Activated T-cell treated with anti-CD3 and anti-CD28 coated beads for 4 hours (primary cell): ENCODE results near the gene CLASP1.
"Not testable (repeated sequence)": the region's sequence is repeated elsewhere in the genome, so short reads cannot be mapped to it uniquely, and the experiment has no call there.

Experiments used
- DNase-seq: peaks from one replicate; pipeline ENCODE4 v3.0.0-alpha.2; 2020

CLASP1 gene

DNA sequence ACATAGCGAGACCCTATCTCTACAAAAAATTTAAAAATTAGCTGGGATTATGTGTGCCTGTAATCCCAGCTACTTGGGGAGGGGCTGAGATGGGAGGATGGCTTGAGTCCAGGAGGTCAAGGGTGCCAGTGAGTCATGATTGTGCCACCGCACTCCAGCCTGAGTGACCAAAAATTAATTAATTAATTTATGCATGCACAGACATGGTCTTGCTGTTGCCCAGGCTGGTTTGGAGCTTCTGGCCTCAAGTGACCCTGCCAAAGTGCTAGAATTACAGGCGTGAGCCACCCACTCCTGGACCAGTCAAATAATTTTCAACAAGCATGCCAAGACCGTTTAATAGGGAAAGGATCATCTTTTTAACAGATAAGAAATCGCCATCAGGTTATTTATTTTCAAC, 306.5 kb downstream of the CLASP1 start:
- no peak for DNase-seq

DNA sequence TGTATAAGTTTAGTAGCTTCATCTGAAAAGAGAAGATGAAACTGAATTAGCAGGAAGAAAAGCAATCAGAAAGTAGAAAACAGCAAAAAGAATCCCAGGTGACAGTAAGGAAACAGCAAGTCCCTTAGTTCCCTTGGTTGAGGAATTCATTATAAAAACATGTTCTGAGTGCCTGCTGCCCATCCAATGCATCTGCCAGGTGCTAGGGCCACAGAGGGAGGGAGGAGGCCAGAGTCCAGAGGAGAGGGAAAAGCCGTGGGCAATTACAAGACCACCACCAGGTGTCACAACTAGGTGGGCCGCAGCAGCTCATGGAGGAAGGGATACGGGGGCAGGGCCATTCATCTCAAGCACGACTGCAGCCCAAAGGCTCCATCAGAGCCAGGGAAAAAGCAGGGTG, 308.3 kb downstream of the CLASP1 start:
- DNase-seq: no peak

DNA sequence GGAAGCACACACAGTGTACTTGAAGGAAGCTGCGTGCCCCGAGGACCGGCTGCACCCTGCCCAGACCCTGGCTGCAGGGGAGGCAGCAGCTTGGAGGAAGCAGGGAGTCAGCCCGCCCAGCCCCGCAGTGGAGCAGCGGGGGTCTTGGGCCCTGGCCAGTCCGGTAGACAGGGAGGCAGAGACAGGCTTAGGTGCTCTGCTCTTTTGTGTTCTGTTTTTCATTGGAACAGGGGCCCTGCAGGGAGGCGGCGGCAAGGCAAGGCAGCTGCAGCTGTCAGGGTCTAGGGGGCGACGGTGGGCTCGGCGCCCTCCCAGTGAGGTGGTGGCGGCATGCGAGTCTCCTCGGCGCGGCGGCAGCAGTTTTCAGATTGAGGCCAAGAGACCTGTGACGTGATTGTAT, 311.0 kb downstream of the CLASP1 start:
- DNase-seq: no peak

DNA sequence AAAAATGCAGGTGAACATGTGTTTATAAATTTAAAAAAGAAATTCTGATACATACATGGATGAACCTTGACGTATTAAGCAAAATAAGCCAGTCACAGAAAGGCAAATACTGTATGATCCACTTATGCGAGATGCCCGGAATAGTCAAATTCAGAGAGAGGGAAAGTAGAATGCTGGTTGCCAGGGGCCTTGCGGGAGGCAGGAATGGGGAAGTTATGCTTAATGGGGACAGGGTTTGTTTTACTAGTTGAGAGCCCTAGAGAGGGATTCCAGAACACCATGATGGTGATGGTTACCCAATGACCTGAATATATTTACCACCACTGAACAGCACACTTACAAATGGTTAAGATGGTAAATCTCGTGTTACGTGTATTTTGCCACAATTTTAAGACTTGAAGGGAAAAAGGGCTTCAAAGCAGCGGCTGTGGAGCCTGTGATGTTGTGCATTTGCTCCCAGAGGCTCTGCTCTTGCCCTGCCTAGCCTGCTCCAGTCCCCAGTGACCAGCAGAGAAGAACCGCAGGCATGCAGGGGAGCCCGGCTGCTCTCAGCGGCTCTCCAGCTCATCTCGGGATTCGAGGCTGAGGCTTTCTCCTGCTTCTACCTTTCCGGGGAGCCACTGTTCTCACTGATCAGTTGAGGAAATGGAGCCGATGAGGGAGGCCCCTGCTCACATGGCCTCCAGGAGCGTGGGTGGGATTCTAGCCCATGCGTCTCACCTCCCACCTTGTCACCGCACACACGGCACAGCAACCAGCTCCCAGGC, 312.6 kb downstream of the CLASP1 start:
- DNase-seq: no peak

DNA sequence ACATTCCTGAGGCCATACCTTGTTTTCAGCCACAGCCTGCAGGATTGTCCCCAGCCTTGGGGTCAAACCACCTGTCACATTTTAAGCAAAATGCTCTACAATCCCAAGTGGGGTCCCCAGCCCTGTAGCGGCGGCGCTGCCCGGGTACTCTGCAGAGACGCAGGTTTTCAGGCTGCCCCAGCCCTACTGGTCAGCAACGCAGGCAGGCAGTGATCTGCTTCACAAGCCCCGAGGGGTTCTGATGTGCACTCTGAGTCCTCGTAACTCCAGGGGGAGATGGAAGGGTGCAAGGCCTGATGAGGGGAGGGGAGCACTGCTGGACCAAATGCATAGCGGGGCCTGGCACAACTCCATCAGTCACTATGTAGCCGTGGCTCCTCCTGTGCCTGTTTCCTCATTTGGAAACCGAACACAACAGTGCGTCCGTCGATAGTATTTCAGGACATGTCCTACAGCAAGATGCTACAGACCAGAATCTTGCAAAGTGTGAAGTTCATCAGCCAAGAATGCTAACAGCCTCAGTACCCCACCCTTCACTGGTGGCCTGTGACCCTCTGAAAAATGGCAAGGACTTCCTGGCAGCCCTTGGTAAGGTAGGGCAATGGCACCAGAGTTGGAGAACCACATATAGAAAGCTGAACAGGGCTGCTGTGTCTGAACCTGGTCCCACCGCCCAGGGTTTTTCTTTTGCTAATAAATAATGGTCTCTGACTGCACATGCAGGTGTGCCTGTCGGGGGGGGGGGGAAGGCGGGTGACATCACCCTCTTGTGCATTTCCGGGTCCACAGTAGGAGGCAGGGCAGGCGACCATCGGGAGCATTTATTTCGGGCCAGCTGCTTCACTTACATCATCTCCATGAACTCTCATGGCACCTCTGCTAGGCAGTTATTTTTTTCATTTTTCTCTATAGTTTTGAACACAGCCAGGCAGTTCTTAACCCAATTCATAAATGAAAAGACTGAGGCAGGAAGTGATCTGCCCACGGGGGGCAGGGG, 313.7 kb downstream of the CLASP1 start:
- DNase-seq: no peak

DNA sequence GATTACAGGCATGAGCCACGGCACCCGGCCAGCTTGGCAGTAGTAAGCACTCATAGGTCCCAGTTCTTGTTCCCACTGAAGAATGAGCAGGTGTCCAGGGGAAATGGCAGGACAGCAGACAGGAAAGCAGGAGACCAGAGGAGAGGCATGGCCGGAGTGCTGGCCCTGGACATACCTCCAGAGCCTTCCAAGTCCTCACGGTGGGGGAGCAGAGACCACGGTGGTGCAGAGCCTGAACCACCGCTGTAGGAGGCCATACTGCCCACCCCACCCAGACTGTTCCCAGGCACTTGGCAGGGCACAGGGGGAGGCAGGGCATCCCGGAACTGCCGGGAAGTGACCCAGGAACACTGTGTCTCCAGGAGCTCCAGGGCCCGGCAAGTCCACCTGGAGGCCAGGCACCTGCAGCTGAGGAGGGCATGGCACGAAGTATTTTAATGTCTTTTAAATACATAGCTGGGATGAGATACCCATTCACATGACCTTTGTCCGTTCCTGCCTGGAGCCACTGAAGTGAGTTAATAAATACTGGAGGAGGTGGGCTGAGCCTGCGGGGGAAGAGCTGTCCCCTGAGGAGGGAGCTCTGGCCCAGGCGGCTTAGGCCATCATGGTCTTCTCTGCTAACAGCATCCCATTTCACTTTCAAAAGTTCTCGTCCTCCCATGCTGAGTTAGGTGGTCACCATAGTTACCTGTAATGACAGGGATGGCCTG, 314.5 kb downstream of the CLASP1 start:
- DNase-seq: no peak

DNA sequence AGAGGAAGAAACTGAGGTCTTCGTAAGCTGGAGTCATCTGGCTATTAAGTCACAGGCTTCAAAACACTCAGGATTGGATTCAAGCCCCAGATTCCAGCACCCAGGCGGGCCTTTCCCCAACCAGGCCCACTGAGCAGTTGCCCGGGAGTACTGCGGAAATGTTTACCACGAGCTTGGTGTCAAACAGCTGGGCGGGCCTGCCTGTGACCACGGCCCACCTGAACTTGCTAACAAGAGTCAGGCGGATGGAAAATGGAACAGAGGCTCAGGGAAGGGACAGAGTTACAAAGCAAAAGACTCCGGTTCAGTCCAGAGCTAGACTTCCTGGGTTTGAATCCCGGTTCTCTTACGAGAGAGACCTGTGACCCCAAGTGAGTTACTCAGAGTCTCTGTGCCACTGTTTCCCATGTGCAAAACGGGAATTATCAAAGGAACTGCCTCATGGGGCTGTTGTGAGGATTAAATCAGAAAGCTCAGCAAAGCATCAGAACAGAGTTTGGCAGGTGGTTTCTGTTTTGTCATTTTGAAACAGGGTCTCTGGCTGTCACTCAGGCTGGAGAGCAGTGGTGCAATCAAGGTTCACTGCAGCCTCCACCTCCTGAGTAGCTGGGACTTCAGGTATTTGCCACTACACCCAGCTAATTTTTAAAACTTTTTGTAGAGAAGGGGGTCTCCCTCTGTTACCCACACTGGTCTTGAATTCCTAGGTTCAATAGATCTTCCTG, 315.3 kb downstream of the CLASP1 start:
- DNase-seq: no peak

DNA sequence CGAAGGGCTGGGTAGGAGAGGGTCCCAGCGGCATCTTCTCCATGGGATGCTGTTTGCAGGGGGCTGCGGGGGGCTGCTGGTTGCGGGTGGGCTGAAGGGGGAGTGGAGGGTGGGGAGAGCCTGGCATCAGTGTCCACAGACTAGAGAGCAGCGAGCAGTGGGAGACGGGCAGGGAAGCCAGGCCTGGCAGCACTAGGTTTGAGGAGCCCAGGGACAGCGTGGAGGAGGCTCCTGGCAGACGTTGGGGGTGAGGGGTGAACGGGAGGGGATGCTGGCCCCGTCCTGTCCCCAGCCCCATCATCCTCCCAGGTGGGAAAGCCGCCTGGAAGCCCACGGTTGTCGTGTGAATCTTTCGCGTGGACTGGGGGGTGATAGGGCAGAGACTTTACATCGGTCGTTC, 316.0 kb downstream of the CLASP1 start:
- DNase-seq: no peak

DNA sequence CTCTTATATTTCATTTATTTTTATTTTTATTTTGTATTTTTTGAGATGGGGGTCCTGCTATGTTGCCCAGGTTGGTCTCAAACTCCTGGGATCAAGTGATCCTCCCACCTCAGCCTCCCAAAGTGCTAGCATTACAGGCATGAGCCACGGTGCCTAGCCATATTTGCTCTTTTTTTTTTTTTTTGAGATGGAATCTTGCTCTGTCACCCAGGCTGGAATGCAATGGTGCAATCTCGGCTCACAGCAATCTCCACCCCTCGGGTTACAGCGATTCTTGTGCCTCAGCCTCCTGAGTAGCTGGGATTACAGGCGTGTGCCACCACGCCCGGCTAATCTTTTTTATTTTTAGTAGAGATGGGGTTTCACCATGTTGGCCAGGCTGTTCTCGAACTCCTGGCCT, 317.9 kb downstream of the CLASP1 start:
- not testable (repeated sequence) for DNase-seq

DNA sequence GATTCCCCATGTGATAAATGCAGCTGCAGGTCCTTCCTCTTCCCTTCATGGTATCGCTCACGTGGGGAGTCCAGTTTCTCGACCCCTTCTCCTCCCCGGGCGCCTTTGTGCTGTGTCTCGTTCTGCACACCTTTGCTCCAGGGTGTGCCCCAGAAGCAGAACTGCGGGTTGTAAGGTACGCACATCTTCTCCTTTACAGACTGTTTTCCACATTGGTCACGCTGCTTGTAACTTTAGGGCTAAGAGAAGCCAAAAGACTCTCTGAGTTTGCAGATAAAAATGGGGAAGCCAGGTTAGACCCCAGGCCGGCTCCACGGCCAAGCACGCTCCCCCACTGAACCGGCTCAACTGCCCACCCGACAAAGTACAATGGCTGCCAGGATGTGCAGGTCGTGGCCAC, 318.3 kb downstream of the CLASP1 start:
- DNase-seq: no peak

DNA sequence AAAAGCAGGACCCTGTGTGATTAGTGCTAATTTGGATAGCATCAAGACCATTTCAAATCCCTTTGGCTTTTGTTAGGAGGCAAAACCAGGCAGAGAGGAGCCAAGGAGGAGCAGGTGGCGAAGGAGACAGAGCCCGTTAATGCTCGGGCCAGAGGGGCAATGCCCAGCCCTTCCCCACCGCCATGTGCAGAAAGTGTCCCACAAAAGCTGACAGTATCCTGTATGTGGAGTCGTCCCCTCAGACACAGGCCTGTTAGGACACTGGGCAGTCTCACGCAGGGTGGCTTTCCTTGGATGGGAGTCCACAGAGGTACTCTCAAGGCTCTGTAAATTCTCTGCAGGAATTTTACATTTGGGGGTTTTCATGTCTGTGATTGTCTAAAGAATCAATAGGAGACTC, 319.5 kb downstream of the CLASP1 start:
- DNase-seq: no peak

DNA sequence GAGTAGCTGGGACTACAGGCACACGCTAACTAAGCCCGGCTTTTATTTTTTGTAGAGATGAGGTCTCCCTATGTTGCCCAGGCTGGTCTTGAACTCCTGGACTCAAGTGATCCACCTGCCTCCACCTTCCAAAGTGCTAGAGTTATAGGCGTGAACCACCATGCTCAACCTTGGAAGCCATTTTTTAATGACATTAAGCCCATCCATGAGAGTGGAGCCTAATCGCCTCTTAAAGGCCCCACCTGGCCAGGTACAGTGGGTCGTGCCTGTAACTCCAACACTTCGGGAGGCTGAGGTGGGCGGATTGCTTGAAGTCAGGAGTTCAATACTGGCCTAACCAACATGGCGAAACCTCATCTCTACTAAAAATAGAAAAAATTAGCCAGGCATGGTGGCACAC, 322.6 kb downstream of the CLASP1 start:
- no peak for DNase-seq

DNA sequence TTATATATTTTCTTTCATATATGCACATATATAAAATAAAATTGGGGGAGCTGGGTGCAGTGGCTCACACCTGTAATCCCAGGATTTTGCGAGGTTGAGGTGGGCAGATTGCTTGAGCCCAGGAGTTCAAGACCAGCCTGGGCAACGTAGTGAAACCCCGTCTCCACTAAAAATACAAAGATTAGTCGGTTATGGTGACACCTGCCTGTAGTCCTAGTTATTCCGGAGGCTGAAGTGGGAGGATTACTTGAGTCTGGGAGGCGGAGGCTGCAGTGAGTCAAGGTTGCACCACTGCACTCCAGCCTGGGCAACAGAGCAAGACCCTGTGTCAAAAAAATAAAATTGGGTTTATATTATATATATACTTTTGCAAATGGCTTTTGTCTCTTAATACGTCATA, 324.7 kb downstream of the CLASP1 start:
- no peak for DNase-seq

DNA sequence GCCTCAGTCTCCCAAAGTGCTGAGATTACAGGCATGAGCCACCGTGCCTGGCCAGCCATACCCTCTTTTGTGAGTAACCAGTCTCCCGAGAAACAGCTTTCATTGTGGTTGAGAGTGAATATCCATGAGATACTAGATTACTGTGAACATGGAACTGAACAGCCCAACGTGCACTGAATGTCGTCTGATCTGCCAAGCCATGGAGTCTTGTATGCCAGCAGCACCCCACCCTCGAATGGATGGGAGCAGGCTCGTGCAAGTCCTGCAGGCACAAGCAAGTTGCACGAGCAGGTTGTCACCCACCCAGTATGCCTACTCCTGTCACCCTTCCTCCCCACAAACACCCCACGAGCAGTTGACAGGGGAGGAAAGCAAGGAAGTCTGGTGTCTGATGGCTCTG, 327.8 kb downstream of the CLASP1 start:
- no peak for DNase-seq

DNA sequence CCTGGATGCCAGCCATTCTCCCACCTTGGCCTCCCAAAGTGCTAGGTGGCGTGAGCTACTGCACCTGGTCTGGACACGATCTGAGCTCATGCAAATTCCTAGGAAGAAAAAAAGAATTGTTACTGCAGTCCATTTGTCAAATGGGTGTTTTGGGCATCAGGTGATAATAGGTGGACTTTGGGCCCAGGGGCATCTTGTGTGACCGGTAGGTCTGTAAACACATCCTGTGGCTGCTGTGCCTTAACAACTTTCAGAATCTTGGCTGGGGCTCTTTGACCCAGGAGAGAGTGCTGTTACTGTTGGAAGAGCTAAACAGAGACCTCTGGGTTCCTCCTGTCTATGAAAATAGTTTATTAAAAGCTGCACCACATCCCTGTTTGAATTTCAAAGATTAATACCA, 329.3 kb downstream of the CLASP1 start:
- DNase-seq: no peak

DNA sequence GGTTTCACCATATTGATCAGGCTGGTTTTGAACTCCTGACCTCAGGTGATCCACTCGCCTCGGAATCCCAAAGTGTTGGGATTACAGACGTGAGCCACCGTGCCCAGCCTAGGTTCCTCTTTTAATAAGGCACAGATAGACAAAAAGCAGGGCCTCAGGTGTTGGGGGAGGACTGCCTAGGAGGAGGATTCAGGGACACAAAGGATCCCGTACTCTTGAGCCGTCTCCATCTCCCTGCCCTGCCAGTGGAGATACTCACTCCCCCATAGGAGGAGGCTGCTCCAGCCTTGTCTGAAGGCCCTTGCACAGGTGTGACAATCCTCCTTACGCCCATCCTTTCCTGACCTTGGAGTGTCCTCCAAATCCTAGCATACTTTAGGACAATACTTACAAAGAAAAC, 332.3 kb downstream of the CLASP1 start:
- no peak for DNase-seq

DNA sequence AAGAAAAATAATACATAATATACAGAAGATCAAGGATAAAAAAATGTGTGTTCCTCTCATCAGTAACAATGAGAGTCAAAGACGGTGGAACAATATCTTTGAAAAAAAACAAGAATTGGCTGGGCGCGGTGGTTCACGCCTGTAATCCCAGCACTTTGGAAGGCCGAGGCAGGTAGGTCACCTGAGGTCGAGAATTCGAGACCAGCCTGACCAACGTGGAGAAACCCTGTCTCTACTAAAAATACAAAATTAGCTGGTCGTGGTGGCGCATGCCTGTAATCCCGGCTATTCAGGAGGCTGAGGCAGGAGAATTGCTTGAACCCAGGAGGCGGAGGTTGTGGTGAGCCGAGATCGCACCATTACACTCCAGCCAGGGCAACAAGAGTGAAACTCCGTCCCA, 335.6 kb downstream of the CLASP1 start:
- not testable (repeated sequence) for DNase-seq

DNA sequence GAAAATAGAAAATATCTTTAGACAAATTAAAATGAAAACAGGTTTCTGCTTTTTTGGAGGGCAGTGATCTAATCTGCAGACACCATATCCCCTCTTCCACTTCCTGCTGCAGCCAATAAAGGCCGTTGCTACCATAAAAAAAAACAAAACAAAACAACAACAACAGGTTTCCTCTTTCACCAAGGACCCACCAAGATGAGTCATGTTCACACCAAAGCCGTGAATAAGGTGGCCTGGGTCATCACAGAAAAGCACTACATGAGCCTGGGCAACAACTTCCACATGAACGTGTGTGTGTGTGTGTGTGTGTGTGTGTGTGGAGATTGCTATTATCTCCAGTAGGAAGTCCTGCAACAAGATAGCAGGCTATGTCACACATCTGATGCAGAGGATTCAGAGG, 339.5 kb downstream of the CLASP1 start:
- no peak for DNase-seq

DNA sequence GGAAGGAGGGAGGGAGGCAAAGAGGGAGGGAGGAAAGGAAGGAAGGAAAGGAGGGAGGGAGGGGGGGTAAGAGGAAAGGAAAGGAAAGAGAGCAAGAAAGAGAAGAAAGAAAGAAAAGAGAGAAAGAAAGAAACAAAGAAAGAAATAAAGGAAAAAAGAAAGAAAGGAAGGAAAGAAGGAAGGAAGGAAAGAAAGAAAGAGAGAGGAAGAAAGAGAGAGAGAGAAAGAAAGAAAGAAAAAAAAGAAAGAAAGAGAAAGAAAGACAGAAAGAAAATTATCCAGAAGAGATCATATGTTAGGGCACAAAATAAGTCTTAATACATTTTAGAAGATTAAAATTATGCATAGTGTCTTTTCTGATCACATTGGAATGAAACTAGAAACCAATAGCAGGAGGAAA, 339.9 kb downstream of the CLASP1 start:
- no peak for DNase-seq

DNA sequence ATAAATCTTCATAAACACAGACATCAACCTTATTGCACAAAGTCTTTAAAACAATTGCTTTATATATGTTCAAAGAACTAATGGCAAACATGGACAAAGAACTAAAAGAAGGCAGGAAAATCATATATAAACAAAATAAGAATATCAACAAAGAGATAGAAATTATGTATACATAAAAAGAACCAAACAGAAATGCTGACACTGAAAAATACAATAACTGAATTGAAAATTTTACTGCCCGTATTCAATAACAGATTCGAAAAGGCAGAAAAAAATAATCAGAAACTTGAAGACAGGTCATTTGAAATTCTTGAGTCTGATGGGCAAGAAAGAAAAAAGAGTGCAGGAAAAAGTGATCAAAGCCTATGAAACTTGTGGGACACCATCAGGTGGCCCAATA, 342.2 kb downstream of the CLASP1 start:
- DNase-seq: no peak

DNA sequence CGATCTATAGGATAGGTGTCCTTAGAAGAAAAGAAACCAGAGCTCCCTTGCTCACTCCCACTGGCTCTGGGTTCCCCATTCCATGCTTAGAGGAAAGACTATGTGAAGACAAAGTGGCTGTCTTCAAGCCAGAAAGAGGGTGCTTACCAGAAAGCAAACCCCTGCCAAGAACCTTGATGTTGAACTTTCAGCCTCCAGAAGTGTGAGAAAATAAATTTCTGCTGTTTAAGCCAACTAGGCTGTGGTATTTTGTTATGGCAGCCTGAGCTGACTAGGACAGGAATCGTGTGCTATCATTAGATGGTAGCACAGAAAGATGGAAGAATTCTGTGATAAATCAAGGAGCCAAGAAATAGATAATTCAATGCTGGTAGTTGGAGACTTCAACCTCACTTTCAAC, 344.3 kb downstream of the CLASP1 start:
- DNase-seq: no peak

DNA sequence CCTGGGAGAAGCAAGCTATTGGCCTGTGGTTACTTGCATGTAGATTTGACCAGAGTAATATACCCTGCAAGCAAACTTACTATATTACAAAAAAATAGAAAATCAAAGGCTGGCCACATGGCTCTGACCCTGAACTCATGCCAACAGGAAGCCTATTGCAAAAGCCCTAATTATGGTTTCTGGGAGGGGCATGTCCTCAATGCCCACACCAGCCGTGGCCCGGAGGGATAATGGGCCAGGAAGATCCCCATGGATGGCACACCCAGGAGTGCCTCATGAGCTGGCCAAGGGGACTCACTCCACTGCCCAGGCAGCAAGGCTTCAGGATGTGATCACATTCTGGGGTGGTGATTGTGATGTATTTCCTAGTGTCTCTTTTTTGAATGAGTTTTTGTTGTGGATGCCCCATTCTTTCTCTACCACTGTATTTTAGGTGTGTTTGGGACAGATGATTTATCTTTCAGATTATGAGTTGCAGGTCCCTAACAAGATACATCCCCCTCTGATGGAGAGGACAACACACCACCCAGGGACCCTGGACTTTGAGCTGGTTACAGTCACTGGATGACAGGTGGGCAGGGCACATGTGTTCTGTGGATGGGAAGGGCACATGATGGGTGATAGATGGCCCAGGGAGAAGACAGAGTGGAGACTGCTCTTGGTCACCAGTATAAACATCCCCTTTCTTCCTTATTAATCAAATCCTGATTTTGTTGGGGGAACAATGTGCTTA, 345.6 kb downstream of the CLASP1 start:
- DNase-seq: no peak
